ENCODE data around the gene PSKH1. TPM values are rescaled to one million over a fixed set of nuclear protein-coding genes. Genes with fewer than 3 reads are reported as not detected.

Gene PSKH1
- total and polyA plus RNA-seq, 10 of the 15 experiments (the other 5 are each of a cell fraction or from before 2014, with no cell fraction given) = 0.63 to 20.4 (median 7.8) TPM

- no peak for TF ChIP-seq E2F8 (IDR thresholded peaks at IDR 0.05; ENCODE audit: low read depth, partially characterized antibody)
- TF ChIP-seq RUNX3 (IDR thresholded peaks at IDR 0.05; ENCODE audit: low read length) = no peak
- TF ChIP-seq MXI1 (IDR thresholded peaks at IDR 0.05; ENCODE audit: low read depth, low read length) = no peak
- TF ChIP-seq ZNF687 (IDR thresholded peaks at IDR 0.05) = no peak
- no peak for TF ChIP-seq BCL3 (IDR thresholded peaks at IDR 0.05; ENCODE audit: borderline replicate concordance, insufficient read depth, low read depth, low read length, poor library complexity, severe bottlenecking)
- no peak for TF ChIP-seq ETV6 (conservative IDR thresholded peaks at IDR 0.05 in 1 of 2, IDR thresholded peaks at IDR 0.05 in 1 of 2; ENCODE audit: borderline replicate concordance in 1 of 2, low read depth in 1 of 2)
- no peak for TF ChIP-seq NFIC (IDR thresholded peaks at IDR 0.05; ENCODE audit: low read depth, low read length)
- TF ChIP-seq SMAD5 (IDR thresholded peaks at IDR 0.05; ENCODE audit: low read depth) = no peak
- no peak for TF ChIP-seq CHD2 (IDR thresholded peaks at IDR 0.05; ENCODE audit: borderline replicate concordance, low read depth, low read length)
- TF ChIP-seq CHD1 (IDR thresholded peaks at IDR 0.05; ENCODE audit: low read depth, low read length) = no peak
Observed at GRCh38 chr16:67907397-67908180, 14.5 kb downstream of the PSKH1 start (continued).
